GM12875 (cell line): ENCODE data around the gene MAP2K2.

ENCODE experiments used
- H3K4me3 ChIP-seq: one replicate; pipeline ENCODE4 v1.5.1; 2011; ENCODE audit warnings: low read depth, low read length, control low read depth
- CTCF ChIP-seq: IDR thresholded peaks from 2 replicates; pipeline ENCODE4 v1.5.1; 2011; ENCODE audit warnings: low read depth, mild to moderate bottlenecking, control low read depth, inconsistent platforms, low read length, moderate library complexity, borderline replicate concordance; ENCODE audit not compliant: insufficient read depth

MAP2K2 gene

GRCh38 chr19:4103080-4103433, 20.9 kb downstream of the MAP2K2 start:
- no peak overlapping the region for H3K4me3 ChIP-seq
- no peak for TF ChIP-seq CTCF

GRCh38 chr19:4102339-4103079, 21.4 kb downstream of the MAP2K2 start:
- no peak for TF ChIP-seq CTCF
- H3K4me3 ChIP-seq: no peak overlapping the region

GRCh38 chr19:4101496-4101770, 22.5 kb downstream of the MAP2K2 start:
- TF ChIP-seq CTCF: no peak
- H3K4me3 ChIP-seq: no peak overlapping the region

GRCh38 chr19:4100647-4101495, 23.1 kb downstream of the MAP2K2 start:
- no peak for TF ChIP-seq CTCF
- H3K4me3 ChIP-seq: no peak overlapping the region

- TF ChIP-seq CTCF: no peak
- H3K4me3 ChIP-seq: no peak overlapping the region
Observed at GRCh38 chr19:4099041-4099764, 24.7 kb downstream of the MAP2K2 start.

GRCh38 chr19:4098493-4098892, 25.4 kb downstream of the MAP2K2 start:
- no peak for TF ChIP-seq CTCF
- H3K4me3 ChIP-seq: no peak overlapping the region
